ENCODE measurements around the gene ITIH5.

ITIH5 gene

GRCh38 chr10:7512487-7512886 is 154.3 kb downstream of the ITIH5 start:
- DNase-seq = no peak

- no peak for DNase-seq
Measured at GRCh38 chr10:7511612-7512011, 155.2 kb downstream of the ITIH5 start.
